HEK293 (cell line): Measurements from ENCODE around the gene IFI44L.

Source experiments
- CTCF ChIA-PET: fragments of 350-600 bp; formaldehyde crosslinking; extraction: SDS; loops from one replicate; lab custom pipeline; 2021; ENCODE audit warnings: antibody characterized with exemption; lab: Yijun Ruan, JAX
- POLR2A ChIA-PET: fragments of 300-600 bp; formaldehyde crosslinking; extraction: SDS; loops from one replicate; lab custom pipeline; 2020; ENCODE audit warnings: antibody characterized with exemption, inconsistent platforms; lab: Yijun Ruan, JAX
- H3K27ac ChIP-seq: fragments of 200-500 bp; sonication (Bioruptor generic); 2 replicates; pipeline ENCODE4 v1.5.1; 2014; ENCODE audit warnings: low read depth, low read length, control low read depth, inconsistent platforms; ENCODE audit errors: extremely low read depth
- H3K36me3 ChIP-seq, 2 experiments: fragments of 200-500 bp in 1 of 2; sonication (Bioruptor generic) in 1 of 2; 1 replicate in 1 of 2; 2 replicates in 1 of 2; pipeline ENCODE4 v1.5.1; 2014 to 2017; ENCODE audit warnings: inconsistent platforms in 2 of 2, low read length in 2 of 2; ENCODE audit not compliant: control insufficient read depth in 2 of 2, insufficient read depth in 1 of 2
- H3K4me1 ChIP-seq: fragments of 200-500 bp; sonication (Bioruptor generic); 2 replicates; pipeline ENCODE4 v1.5.1; 2014; ENCODE audit warnings: mild to moderate bottlenecking, low read length, inconsistent platforms; ENCODE audit not compliant: control insufficient read depth, insufficient read depth
- H3K4me3 ChIP-seq: 2 replicates; pipeline ENCODE4 v1.5.1; 2011; ENCODE audit warnings: low read depth, mild to moderate bottlenecking, control low read depth, low read length, moderate library complexity
- H3K9me3 ChIP-seq: fragments of 200-500 bp; sonication (Bioruptor generic); 2 replicates; pipeline ENCODE4 v1.5.1; 2014; ENCODE audit warnings: low read depth, low read length, inconsistent platforms; ENCODE audit not compliant: control insufficient read depth, insufficient read depth
- HOXC10 ChIP-seq: sonication (generic); formaldehyde crosslinking; IDR thresholded peaks from 2 replicates; pipeline ENCODE4 v1.8.1; 2023; ENCODE audit warnings: mild to moderate bottlenecking, missing genetic modification reagents
- KLF8 ChIP-seq: fragments of 450-650 bp; formaldehyde crosslinking; IDR thresholded peaks from 2 replicates; pipeline ENCODE4 v1.5.1; 2016; ENCODE audit warnings: missing biosample characterization, missing genetic modification characterization
- MZF1 ChIP-seq: fragments of 450-650 bp; formaldehyde crosslinking; IDR thresholded peaks from 2 replicates; pipeline ENCODE4 v1.5.1; 2017; ENCODE audit warnings: missing biosample characterization, missing genetic modification characterization, borderline replicate concordance
- PRDM1 ChIP-seq: fragments of 450-650 bp; formaldehyde crosslinking; IDR thresholded peaks from 2 replicates; pipeline ENCODE4; 2016; ENCODE audit warnings: missing biosample characterization, missing genetic modification characterization
- YY1 ChIP-seq: fragments of 450-650 bp; formaldehyde crosslinking; IDR thresholded peaks from 2 replicates; pipeline ENCODE4 v1.5.1; 2018; ENCODE audit warnings: missing biosample characterization, missing genetic modification characterization
- ZNF132 ChIP-seq: fragments of 450-650 bp; formaldehyde crosslinking; IDR thresholded peaks from 2 replicates; pipeline ENCODE4 v1.5.1; 2017; ENCODE audit warnings: missing biosample characterization, missing genetic modification characterization, borderline replicate concordance
- ZNF140 ChIP-seq: fragments of 450-650 bp; formaldehyde crosslinking; IDR thresholded peaks from 2 replicates; pipeline ENCODE4 v1.5.1; 2016; ENCODE audit warnings: missing biosample characterization, missing genetic modification characterization
- ZNF2 ChIP-seq: fragments of 450-650 bp; formaldehyde crosslinking; IDR thresholded peaks from 2 replicates; pipeline ENCODE4 v1.5.1; 2016; ENCODE audit warnings: missing biosample characterization, missing genetic modification characterization
- ZNF221 ChIP-seq: fragments of 450-650 bp; formaldehyde crosslinking; IDR thresholded peaks from 2 replicates; pipeline ENCODE4 v1.5.1; 2017; ENCODE audit warnings: missing biosample characterization, missing genetic modification characterization, borderline replicate concordance
- ZNF311 ChIP-seq: fragments of 450-650 bp; formaldehyde crosslinking; IDR thresholded peaks from 2 replicates; pipeline ENCODE4 v1.5.1; 2017; ENCODE audit warnings: missing biosample characterization, missing genetic modification characterization, borderline replicate concordance
- ZNF501 ChIP-seq: fragments of 450-650 bp; formaldehyde crosslinking; IDR thresholded peaks from 2 replicates; pipeline ENCODE4 v1.5.1; 2016; ENCODE audit warnings: missing biosample characterization, missing genetic modification characterization
- ZNF549 ChIP-seq: fragments of 450-650 bp; IDR thresholded peaks from 2 replicates; pipeline ENCODE4 v1.5.1; 2018; ENCODE audit warnings: missing biosample characterization, missing genetic modification characterization, mild to moderate bottlenecking, inconsistent platforms, moderate library complexity
- ZNF560 ChIP-seq: fragments of 450-650 bp; formaldehyde crosslinking; IDR thresholded peaks from 2 replicates; pipeline ENCODE4 v1.5.1; 2017; ENCODE audit warnings: missing biosample characterization, missing genetic modification characterization, borderline replicate concordance
- ZNF596 ChIP-seq: fragments of 450-650 bp; IDR thresholded peaks from 2 replicates; pipeline ENCODE4 v1.5.0; 2018; ENCODE audit warnings: missing biosample characterization, mild to moderate bottlenecking, missing genetic modification characterization, moderate library complexity
- ZNF629 ChIP-seq: fragments of 450-650 bp; formaldehyde crosslinking; IDR thresholded peaks from 2 replicates; pipeline ENCODE4 v1.5.1; 2017; ENCODE audit warnings: missing biosample characterization, missing genetic modification characterization
- ZNF664 ChIP-seq: fragments of 450-650 bp; formaldehyde crosslinking; IDR thresholded peaks from 2 replicates; pipeline ENCODE4 v1.5.1; 2016; ENCODE audit warnings: missing biosample characterization, missing genetic modification characterization
- TF ChIP-seq, protein P1 (sequence below): fragments of 450-650 bp; formaldehyde crosslinking; IDR thresholded peaks from 2 replicates; pipeline ENCODE4 v1.5.1; 2016; ENCODE audit warnings: missing biosample characterization, missing genetic modification characterization
- TF ChIP-seq, protein P2 (sequence below): fragments of 450-650 bp; formaldehyde crosslinking; IDR thresholded peaks from 2 replicates; pipeline ENCODE4 v1.5.0; 2017; ENCODE audit warnings: missing biosample characterization, missing genetic modification characterization, borderline replicate concordance
- TF ChIP-seq, protein P3 (sequence below): fragments of 450-650 bp; formaldehyde crosslinking; IDR thresholded peaks from 2 replicates; pipeline ENCODE4 v1.5.1; 2016; ENCODE audit warnings: missing biosample characterization, missing genetic modification characterization
- TF ChIP-seq, protein P4 (sequence below): fragments of 450-650 bp; formaldehyde crosslinking; IDR thresholded peaks from 2 replicates; pipeline ENCODE4; 2016; ENCODE audit warnings: missing biosample characterization, missing genetic modification characterization
- TF ChIP-seq, protein P5 (sequence below): fragments of 450-650 bp; formaldehyde crosslinking; IDR thresholded peaks from 2 replicates; pipeline ENCODE4 v1.5.1; 2016; ENCODE audit warnings: missing biosample characterization, missing genetic modification characterization

The IFI44L gene

DNA sequence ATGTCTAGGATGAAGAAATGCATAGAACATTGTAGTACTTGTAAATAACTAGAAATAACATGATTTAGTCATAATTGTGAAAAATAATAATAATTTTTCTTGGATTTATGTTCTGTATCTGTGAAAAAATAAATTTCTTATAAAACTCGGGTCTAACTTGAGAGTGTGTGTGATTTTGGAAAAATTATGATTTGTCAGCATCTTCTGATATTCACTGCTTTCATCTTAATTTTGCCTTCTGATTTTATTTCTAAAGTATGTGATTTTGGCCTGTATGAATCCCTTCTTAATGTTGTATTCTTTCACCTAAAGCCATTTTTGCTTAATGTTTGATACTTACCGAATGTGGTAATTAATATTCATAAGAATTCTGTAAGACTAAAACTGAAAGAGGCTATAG lies 43.7 kb downstream of the IFI44L start:
- H3K9me3 ChIP-seq, result no peaks in the 10 kb centered on the region
- H3K4me3 ChIP-seq, result no peak overlapping the region
- TF ChIP-seq ZNF549 (tag by site-specific recombination), result no peak
- no peak for TF ChIP-seq ZNF596
- TF ChIP-seq ZNF311, result no peak
- TF ChIP-seq MZF1, result no peak
- no peak for TF ChIP-seq PRDM1 (tag by site-specific recombination)
- no peak for TF ChIP-seq KLF8 (tag by site-specific recombination)
- TF ChIP-seq, protein P1, sequence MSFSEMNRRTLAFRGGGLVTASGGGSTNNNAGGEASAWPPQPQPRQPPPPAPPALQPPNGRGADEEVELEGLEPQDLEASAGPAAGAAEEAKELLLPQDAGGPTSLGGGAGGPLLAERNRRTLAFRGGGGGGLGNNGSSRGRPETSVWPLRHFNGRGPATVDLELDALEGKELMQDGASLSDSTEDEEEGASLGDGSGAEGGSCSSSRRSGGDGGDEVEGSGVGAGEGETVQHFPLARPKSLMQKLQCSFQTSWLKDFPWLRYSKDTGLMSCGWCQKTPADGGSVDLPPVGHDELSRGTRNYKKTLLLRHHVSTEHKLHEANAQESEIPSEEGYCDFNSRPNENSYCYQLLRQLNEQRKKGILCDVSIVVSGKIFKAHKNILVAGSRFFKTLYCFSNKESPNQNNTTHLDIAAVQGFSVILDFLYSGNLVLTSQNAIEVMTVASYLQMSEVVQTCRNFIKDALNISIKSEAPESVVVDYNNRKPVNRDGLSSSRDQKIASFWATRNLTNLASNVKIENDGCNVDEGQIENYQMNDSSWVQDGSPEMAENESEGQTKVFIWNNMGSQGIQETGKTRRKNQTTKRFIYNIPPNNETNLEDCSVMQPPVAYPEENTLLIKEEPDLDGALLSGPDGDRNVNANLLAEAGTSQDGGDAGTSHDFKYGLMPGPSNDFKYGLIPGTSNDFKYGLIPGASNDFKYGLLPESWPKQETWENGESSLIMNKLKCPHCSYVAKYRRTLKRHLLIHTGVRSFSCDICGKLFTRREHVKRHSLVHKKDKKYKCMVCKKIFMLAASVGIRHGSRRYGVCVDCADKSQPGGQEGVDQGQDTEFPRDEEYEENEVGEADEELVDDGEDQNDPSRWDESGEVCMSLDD (tag by site-specific recombination), result no peak
- no peaks in the 10 kb centered on the region for H3K4me1 ChIP-seq
- POLR2A ChIA-PET, result no interaction called here
- CTCF ChIA-PET, result no interaction called here
- H3K36me3 ChIP-seq, result no peaks in the 10 kb centered on the region
- H3K27ac ChIP-seq, result no peak overlapping the region

DNA sequence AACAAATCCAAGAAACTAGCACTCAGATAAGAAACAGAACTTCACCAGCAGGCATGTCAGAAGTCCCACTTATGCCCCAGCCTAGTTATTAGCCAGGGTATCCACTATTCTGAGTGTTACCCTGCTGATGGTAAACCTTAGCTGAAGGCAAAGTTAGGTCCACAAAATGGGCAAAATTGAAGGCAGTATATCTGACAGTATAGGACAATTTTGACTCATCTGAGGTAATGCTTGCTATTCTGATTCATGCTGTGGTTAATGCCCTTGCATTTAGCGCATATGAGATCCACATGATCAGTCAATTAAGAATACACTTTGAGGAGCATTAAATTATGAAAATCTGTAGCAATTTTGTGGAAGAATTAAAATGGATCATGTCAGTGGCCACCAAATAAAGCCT lies 44.5 kb downstream of the IFI44L start:
- TF ChIP-seq, protein P2, sequence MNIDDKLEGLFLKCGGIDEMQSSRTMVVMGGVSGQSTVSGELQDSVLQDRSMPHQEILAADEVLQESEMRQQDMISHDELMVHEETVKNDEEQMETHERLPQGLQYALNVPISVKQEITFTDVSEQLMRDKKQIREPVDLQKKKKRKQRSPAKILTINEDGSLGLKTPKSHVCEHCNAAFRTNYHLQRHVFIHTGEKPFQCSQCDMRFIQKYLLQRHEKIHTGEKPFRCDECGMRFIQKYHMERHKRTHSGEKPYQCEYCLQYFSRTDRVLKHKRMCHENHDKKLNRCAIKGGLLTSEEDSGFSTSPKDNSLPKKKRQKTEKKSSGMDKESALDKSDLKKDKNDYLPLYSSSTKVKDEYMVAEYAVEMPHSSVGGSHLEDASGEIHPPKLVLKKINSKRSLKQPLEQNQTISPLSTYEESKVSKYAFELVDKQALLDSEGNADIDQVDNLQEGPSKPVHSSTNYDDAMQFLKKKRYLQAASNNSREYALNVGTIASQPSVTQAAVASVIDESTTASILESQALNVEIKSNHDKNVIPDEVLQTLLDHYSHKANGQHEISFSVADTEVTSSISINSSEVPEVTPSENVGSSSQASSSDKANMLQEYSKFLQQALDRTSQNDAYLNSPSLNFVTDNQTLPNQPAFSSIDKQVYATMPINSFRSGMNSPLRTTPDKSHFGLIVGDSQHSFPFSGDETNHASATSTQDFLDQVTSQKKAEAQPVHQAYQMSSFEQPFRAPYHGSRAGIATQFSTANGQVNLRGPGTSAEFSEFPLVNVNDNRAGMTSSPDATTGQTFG, result no peak
- TF ChIP-seq ZNF221 (tag by site-specific recombination) (no peak), ZNF629 (tag by site-specific recombination) (no peak), ZNF132 (no peak), ZNF2 (tag by site-specific recombination) (no peak), ZNF664 (no peak), HOXC10 (CRISPR knock-in tag) (no peak), ZNF311 (no peak), ZNF140 (tag by site-specific recombination) (no peak), ZNF560 (tag by site-specific recombination) (no peak), ZNF501 (no peak), YY1 (tag by site-specific recombination) (no peak)
- TF ChIP-seq, protein P3, sequence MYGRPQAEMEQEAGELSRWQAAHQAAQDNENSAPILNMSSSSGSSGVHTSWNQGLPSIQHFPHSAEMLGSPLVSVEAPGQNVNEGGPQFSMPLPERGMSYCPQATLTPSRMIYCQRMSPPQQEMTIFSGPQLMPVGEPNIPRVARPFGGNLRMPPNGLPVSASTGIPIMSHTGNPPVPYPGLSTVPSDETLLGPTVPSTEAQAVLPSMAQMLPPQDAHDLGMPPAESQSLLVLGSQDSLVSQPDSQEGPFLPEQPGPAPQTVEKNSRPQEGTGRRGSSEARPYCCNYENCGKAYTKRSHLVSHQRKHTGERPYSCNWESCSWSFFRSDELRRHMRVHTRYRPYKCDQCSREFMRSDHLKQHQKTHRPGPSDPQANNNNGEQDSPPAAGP (tag by site-specific recombination), result no peak
- TF ChIP-seq, protein P4, sequence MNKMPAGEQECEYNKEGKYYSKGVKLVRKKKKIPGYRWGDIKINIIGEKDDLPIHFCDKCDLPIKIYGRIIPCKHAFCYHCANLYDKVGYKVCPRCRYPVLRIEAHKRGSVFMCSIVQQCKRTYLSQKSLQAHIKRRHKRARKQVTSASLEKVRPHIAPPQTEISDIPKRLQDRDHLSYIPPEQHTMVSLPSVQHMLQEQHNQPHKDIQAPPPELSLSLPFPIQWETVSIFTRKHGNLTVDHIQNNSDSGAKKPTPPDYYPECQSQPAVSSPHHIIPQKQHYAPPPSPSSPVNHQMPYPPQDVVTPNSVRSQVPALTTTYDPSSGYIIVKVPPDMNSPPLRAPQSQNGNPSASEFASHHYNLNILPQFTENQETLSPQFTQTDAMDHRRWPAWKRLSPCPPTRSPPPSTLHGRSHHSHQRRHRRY (tag by site-specific recombination), result no peak
- TF ChIP-seq, protein P5, sequence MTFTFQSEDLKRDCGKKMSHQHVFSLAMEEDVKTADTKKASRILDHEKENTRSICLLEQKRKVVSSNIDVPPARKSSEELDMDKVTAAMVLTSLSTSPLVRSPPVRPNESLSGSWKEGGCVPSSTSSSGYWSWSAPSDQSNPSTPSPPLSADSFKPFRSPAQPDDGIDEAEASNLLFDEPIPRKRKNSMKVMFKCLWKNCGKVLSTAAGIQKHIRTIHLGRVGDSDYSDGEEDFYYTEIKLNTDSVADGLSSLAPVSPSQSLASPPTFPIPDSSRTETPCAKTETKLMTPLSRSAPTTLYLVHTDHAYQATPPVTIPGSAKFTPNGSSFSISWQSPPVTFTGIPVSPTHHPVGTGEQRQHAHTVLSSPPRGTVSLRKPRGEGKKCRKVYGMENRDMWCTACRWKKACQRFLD (tag by site-specific recombination), result no peak
- POLR2A ChIA-PET, result no interaction called here
- Histone ChIP-seq H3K4me1 (no peaks in the 10 kb centered on the region), H3K27ac (no peak overlapping the region), H3K36me3 (no peaks in the 10 kb centered on the region), H3K9me3 (no peaks in the 10 kb centered on the region), H3K4me3 (no peak overlapping the region)
- CTCF ChIA-PET, result interaction anchor here (0.6 to 0.7 kb wide), 2 partner anchors 63 to 550 kb away, joined by 4 to 7 read pairs; no protein-coding TSS in a partner anchor
